ENCODE results near the gene KATNB1.

DNA sequence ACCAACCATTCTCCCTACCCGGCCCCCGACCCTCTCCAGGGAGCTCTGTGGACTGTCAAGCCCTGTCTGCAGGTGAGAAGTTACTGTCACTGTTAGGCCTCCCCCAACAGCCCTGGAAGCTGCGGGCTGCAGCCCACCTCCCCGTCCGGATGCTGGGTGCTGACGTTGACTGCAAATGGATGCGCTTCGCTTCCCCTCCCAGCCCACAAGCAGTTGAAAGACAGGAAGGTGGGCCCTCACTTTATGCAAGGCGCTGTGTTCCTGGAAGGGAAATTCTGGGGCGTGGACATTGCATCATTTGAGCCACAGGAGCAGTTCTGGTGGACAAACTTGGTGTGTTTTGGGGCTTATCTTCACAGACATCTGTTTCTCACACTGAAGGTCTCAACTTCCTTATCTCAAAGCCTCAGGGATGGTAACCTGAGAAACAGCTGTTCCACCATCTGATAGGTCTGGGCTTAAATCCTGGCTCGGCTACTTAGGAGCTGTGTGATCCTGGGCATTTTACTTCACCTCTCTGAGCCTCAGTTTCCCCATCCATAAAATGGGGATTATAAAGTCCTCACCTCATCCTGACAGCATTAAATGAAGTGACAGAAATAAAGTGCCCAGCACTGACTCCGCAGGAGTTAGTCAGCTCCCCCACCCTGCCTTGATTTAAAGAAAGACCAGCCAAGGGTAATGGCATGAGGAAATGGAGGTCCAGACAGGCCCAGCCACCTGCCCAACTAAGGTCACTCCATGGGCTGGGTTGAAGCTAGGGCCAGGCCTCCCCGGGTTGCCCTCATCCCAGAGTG lies 45.6 kb upstream of the KATNB1 start:
- TF ChIP-seq, protein P1, sequence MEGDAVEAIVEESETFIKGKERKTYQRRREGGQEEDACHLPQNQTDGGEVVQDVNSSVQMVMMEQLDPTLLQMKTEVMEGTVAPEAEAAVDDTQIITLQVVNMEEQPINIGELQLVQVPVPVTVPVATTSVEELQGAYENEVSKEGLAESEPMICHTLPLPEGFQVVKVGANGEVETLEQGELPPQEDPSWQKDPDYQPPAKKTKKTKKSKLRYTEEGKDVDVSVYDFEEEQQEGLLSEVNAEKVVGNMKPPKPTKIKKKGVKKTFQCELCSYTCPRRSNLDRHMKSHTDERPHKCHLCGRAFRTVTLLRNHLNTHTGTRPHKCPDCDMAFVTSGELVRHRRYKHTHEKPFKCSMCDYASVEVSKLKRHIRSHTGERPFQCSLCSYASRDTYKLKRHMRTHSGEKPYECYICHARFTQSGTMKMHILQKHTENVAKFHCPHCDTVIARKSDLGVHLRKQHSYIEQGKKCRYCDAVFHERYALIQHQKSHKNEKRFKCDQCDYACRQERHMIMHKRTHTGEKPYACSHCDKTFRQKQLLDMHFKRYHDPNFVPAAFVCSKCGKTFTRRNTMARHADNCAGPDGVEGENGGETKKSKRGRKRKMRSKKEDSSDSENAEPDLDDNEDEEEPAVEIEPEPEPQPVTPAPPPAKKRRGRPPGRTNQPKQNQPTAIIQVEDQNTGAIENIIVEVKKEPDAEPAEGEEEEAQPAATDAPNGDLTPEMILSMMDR (conservative IDR thresholded peaks at IDR 0.05; ENCODE audit: low read length): no peak
- no peak for TF ChIP-seq EZH2phosphoT487 (IDR thresholded peaks at IDR 0.05; ENCODE audit: borderline replicate concordance, low read depth, low read length)

Data from OCI-LY7 (cell line).